HUES64 (cell line): ENCODE measurements around the gene ZBTB40.

ENCODE experiments used
- H3K27ac ChIP-seq: 2 replicates; pipeline ENCODE4 v1.7.0; 2013; ENCODE audit warnings: low read depth, low read length, inconsistent platforms
- H3K27me3 ChIP-seq: 2 replicates; pipeline ENCODE4 v1.6.1; 2013; ENCODE audit warnings: mild to moderate bottlenecking, low read length; ENCODE audit not compliant: insufficient read depth
- H3K36me3 ChIP-seq: 2 replicates; pipeline ENCODE4 v1.6.1; 2013; ENCODE audit warnings: mild to moderate bottlenecking, low read length; ENCODE audit not compliant: insufficient read depth
- H3K4me1 ChIP-seq: 2 replicates; pipeline ENCODE4 v1.6.1; 2013; ENCODE audit warnings: mild to moderate bottlenecking, low read length, moderate library complexity; ENCODE audit not compliant: insufficient read depth
- H3K4me3 ChIP-seq: 2 replicates; pipeline ENCODE4 v1.5.1; 2013; ENCODE audit warnings: mild to moderate bottlenecking, low read length, moderate library complexity
- H3K9ac ChIP-seq: 2 replicates; pipeline ENCODE4 v1.6.1; 2013; ENCODE audit warnings: mild to moderate bottlenecking, low read depth, low read length
- H3K9me3 ChIP-seq: 2 replicates; pipeline ENCODE4 v1.6.1; 2013; ENCODE audit warnings: low read depth, low read length; ENCODE audit not compliant: insufficient read depth
- WGBS: fragments of 150-250, 120-280 bp; methylation state at CpG from one replicate; pipeline ENCODE4 v1.1.7; 2013; ENCODE audit warnings: missing lambda C conversion rate; 5-methylcytosine and 5-hydroxymethylcytosine counted together

The ZBTB40 gene

DNA sequence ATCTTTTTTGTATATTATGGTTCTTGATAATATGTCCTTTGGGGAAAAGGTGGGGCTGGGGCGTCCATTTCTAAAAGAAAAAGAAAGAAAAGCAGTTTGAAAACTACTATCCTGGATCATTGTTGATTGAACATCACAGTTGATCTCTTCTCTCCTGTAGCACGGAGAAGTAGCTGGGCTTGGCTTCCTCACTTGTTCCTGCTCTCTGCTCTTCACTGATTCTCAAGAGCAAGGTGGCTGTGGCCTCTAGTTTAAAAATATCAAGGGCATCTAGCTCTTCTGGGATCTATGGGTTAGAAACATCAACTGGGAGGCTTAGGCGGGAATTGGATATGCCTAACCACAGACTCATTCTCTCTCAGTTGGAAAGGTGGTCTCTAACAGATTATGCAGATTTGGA is 73.6 kb downstream of the ZBTB40 start:
- peaks cover 49% of the 10 kb centered on the region for H3K36me3 ChIP-seq
- 91% methylated on average over 3 of the region's 3 CpGs for WGBS

DNA sequence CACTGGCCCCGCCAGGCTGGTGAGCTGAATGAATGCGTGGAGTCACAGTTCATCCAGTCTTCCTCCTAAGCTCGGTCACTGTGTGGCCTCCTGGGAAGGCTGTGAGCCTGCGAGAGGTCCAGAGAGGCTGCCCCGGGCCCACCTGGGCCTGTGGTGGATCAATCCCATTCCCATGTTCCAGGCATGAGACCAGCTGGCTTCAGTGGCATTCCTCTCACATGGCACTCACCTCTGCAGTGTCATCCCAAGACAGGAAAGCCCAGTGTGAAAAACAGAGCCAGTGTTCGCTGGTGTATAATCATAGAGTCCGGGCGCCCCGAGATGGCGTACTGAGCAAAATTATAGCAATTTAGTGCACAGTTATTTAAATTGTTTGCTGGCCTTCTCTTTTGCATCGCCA is 74.0 kb downstream of the ZBTB40 start:
- H3K36me3 ChIP-seq = peaks cover 45% of the 10 kb centered on the region
- WGBS = 95% methylated on average over 11 of the region's 11 CpGs
- no peak overlapping the region for H3K27ac ChIP-seq

More for the DNA sequence above, 73.6 kb downstream of the ZBTB40 start:
- H3K27ac ChIP-seq = no peak overlapping the region
- H3K9me3 ChIP-seq = no peaks in the 10 kb centered on the region
- H3K4me1 ChIP-seq = no peaks in the 10 kb centered on the region
- H3K9ac ChIP-seq = no peak overlapping the region
- no peaks in the 10 kb centered on the region for H3K27me3 ChIP-seq
- no peak overlapping the region for H3K4me3 ChIP-seq

DNA sequence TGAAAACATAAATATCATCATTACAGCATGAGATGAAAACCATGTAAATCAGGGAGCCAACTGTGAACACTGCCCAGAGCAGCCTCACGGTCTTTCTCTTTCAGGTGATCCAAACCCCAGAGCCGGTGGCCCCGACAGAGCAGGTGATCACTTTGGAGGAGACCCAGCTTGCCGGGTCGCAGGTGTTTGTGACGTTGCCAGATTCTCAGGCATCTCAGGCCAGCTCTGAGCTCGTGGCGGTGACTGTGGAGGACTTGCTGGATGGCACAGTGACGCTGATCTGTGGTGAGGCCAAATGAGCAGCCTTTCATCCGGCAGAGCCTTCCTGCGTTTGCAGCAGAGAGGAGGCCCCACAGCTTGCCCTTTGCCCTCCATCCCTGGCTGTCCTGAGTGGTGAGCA is 74.4 kb downstream of the ZBTB40 start:
- Histone ChIP-seq H3K27ac (no peak overlapping the region), H3K9me3 (no peaks in the 10 kb centered on the region), H3K36me3 (peaks cover 40% of the 10 kb centered on the region), H3K4me1 (no peaks in the 10 kb centered on the region), H3K27me3 (no peaks in the 10 kb centered on the region), H3K9ac (no peak overlapping the region), H3K4me3 (no peak overlapping the region)
- WGBS = 87% methylated on average over 11 of the region's 11 CpGs

More for the DNA sequence above, 74.0 kb downstream of the ZBTB40 start:
- H3K9me3 ChIP-seq = no peaks in the 10 kb centered on the region
- no peak overlapping the region for H3K9ac ChIP-seq
- H3K27me3 ChIP-seq = no peaks in the 10 kb centered on the region
- H3K4me3 ChIP-seq = no peak overlapping the region
- no peaks in the 10 kb centered on the region for H3K4me1 ChIP-seq

DNA sequence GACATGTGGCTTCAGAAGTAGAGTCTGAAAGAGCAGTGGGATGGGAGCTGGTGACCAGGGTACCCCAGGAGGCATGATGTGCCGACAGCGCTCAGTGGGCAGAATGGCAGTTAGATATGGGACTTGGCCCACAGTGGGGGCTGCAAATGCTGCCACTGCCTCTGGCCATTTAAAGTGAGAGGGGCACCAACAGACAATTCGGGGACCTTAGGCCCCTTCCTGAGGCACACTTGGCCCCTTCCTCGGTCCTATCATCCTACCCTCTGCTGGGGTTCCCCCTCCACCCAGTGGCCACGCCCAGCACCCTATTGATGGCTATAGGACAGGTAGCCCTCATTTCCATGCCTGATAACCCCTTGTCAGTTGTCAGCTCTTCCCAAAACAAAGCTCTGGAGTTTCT is 75.0 kb downstream of the ZBTB40 start:
- Histone ChIP-seq H3K4me3 (no peak overlapping the region), H3K9me3 (no peaks in the 10 kb centered on the region), H3K27me3 (no peaks in the 10 kb centered on the region), H3K9ac (no peak overlapping the region), H3K36me3 (peaks cover 34% of the 10 kb centered on the region), H3K4me1 (no peaks in the 10 kb centered on the region), H3K27ac (no peak overlapping the region)
- WGBS = 93% methylated on average over 5 of the region's 5 CpGs

DNA sequence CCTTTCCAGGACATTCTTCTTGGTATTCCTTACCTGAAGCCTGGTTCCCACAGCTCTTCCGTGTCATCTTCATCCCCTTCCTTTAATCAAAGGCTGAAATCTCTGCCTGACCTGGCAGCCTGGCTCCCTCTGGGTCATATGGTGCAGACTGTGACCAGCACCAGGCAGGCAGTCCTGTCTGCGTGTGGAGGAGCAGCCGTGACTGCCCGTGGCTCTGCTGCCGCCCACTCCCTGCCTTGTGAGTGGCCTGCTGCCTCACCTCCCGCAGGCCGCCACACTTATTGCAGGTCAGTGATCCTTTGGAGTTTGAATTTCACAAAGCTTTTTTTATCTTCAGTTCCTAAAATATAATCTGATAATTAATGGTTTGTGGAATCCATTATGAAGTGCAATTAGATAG is 75.5 kb downstream of the ZBTB40 start:
- no peaks in the 10 kb centered on the region for H3K9me3 ChIP-seq
- no peaks in the 10 kb centered on the region for H3K27me3 ChIP-seq
- 89% methylated on average over 7 of the region's 7 CpGs for WGBS
- H3K36me3 ChIP-seq = peaks cover 30% of the 10 kb centered on the region
- no peak overlapping the region for H3K27ac ChIP-seq
- H3K4me3 ChIP-seq = no peak overlapping the region
- H3K4me1 ChIP-seq = no peaks in the 10 kb centered on the region
- no peak overlapping the region for H3K9ac ChIP-seq

DNA sequence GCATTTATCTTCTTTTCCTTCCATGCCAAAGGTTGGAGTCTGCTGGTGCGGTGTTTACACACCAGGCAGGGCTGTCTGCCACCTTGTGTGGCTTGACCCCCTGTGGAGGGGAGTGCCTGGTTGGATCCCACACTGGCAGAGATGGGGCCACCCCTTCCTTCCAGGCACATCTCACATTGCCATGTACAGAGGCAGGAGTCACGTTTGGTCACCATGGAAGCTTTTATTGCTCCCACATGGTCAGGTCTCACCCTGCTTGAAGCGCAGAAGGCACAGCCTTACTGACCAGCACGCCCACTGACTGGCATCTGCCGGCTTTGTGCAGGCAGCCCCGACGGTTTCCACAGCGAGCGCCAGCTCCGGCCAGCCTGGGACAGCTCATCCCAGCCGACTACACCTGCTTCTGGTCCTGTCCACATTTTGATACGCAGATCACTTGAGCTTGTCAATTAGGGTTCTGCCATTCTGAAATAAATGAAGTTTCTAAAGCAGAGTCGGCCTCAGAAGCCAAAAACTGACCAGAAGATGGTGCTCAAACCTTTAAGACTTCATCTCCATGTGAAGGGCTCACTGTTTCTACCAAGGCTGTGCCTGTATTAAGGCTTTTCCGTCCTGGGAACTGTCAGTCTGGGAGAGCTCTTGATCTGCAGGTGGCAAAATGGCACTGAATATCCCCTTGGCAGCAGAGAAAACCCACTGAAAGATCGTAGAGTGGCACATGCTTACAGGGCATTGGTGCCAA is 76.1 kb downstream of the ZBTB40 start:
- no peak overlapping the region for H3K4me3 ChIP-seq
- no peaks in the 10 kb centered on the region for H3K27me3 ChIP-seq
- H3K36me3 ChIP-seq = peaks cover 25% of the 10 kb centered on the region
- no peak overlapping the region for H3K27ac ChIP-seq
- H3K9ac ChIP-seq = no peak overlapping the region
- 91% methylated on average over 15 of the region's 15 CpGs for WGBS
- H3K9me3 ChIP-seq = no peaks in the 10 kb centered on the region
- H3K4me1 ChIP-seq = no peaks in the 10 kb centered on the region

DNA sequence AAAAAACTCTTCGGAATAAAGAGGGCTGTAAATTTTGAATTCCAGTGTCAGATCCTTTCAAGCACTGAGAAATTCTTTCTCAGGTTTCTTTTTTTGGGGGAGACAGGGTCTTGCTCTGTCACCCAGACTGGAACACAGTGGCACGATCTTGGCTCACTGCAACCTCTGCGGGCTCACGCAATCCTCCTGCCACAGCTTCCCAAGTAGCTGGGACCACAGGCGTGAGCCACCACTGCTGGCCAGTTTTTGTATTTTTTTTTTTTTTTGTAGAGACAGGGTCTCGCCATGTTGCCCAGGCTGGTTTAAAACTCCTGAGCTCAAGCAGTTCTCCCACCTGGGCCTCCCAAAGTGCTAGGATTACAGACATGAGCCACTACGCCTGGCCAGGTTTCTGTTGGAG is 76.8 kb downstream of the ZBTB40 start:
- H3K4me1 ChIP-seq = no peaks in the 10 kb centered on the region
- 94% methylated on average over 7 of the region's 7 CpGs for WGBS
- H3K27me3 ChIP-seq = no peaks in the 10 kb centered on the region
- no peak overlapping the region for H3K27ac ChIP-seq
- no peak overlapping the region for H3K4me3 ChIP-seq
- H3K36me3 ChIP-seq = peaks cover 22% of the 10 kb centered on the region
- H3K9me3 ChIP-seq = no peaks in the 10 kb centered on the region
- H3K9ac ChIP-seq = no peak overlapping the region

DNA sequence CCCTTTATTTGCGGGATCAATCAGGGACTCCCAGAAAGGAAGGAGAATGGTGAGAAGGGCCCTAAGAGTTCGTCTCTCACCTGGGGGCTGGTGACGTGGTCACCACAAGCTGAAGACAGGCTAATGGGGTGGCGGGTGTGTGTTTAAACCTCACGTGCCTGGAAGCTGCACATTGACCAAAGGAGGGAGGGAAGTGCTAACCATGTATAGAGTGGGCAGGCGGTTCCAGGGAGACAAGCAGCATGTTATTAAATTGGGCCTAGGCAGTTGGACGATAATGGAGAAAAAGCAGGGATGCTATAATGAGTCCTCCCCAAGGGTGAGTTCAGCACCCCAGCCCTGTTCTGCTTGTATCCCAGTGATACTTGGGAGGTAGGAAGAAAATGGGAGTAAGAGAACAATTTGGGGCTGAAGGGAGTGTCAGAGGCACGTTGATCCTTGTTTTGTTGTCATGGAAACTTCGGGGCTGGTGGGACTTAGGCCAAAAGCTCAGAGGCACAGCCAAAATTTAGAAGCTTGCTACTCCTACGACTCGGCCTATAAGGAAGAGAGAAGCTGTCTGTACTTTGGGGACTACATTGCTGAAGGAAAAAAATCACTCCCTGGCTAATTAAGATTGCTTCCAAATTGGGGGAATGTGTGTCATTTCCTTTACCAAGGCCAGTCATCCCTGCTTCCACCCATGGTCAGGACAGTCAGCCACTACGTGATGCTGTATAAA is 78.4 kb downstream of the ZBTB40 start:
- H3K9me3 ChIP-seq = no peaks in the 10 kb centered on the region
- no peak overlapping the region for H3K4me3 ChIP-seq
- H3K36me3 ChIP-seq = peaks cover 7% of the 10 kb centered on the region
- no peak overlapping the region for H3K27ac ChIP-seq
- no peak overlapping the region for H3K9ac ChIP-seq
- no peaks in the 10 kb centered on the region for H3K4me1 ChIP-seq
- WGBS = 91% methylated on average over 12 of the region's 12 CpGs
- no peaks in the 10 kb centered on the region for H3K27me3 ChIP-seq

DNA sequence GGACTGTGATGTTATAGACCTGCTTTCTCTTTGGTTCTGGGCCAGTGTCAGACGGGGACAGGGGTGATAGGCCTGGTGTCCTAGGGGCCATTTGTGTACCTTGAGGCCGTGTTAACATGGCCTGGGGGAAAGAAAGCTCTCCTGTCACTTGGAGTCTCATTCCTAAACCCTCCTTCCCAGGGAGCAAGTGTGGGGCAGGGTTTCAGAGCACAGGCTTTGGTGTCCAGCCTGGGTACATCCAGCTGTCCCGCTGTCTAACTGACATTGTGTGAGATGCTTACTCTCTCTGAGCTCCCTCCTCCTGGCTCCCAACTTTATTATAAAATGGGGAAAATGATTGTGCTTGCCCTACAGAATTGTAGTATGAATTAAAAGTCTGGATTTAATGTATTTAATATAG is 79.1 kb downstream of the ZBTB40 start:
- H3K36me3 ChIP-seq = peaks cover 6% of the 10 kb centered on the region
- no peaks in the 10 kb centered on the region for H3K27me3 ChIP-seq
- H3K9ac ChIP-seq = no peak overlapping the region
- H3K4me3 ChIP-seq = no peak overlapping the region
- H3K9me3 ChIP-seq = no peaks in the 10 kb centered on the region
- 92% methylated on average over 3 of the region's 3 CpGs for WGBS
- no peak overlapping the region for H3K27ac ChIP-seq
- no peaks in the 10 kb centered on the region for H3K4me1 ChIP-seq

DNA sequence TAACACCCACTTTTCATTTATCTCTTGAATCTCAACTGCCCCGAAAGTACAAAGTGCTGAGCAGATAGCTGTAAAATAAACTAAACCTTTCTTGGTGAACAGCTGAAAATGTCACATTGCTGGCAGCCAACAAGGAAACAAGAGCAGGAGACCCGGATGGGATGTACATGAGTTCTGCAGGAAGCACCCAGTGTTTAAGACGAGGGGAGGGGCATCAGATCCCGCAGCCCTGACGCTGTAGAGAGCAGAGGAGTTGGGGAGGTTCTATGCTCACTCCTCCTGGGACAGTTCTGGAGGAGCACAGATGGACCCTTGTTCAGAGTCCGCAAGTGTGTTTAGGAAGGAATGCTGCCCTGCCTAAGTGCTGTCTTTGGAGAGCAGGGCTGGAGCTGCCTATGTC is 79.6 kb downstream of the ZBTB40 start:
- Histone ChIP-seq H3K4me3 (no peak overlapping the region), H3K36me3 (peaks cover 4% of the 10 kb centered on the region), H3K27ac (no peak overlapping the region), H3K9me3 (no peaks in the 10 kb centered on the region), H3K9ac (no peak overlapping the region), H3K27me3 (no peaks in the 10 kb centered on the region), H3K4me1 (no peaks in the 10 kb centered on the region)
- WGBS = 88% methylated on average over 6 of the region's 6 CpGs

DNA sequence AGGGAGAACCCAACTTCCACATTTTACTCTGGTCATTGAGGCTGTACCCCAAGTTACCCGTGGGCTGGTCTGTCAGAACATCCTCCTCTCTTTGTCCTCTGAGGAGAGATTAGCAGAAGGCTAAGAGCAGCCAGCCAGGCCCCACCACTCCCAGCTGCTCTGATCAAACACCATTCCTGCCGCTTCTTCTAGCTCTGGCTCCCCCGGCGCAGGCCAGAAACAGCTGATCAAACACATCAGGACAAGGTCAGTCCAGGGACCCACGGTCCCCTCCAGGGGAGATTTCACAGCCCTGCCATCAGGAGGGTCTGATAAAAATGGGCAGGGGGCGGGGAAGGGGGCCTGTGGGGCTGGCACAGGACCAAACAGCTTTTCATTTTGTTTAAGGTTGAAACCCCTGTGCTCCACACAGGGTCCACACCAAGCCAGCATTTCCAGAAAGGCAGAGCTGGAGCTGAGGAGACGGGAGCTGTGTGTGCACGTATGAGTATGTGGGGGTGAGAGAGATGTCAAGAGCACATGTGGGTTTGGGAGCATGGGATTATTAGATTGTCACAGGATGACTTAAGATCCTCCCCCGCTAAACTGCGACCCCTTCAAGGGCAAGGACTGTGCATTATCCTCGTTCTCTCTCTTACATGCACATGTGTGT is 81.7 kb downstream of the ZBTB40 start:
- Histone ChIP-seq H3K4me3 (no peak overlapping the region), H3K36me3 (no peaks in the 10 kb centered on the region), H3K27ac (no peak overlapping the region), H3K9ac (no peak overlapping the region), H3K9me3 (no peaks in the 10 kb centered on the region), H3K4me1 (no peaks in the 10 kb centered on the region), H3K27me3 (no peaks in the 10 kb centered on the region)
- 89% methylated on average over 11 of the region's 11 CpGs for WGBS
